OCI-LY1 (cell line): ENCODE data around the gene NPAS3.

ENCODE experiments used
- H2AFZ ChIP-seq: fragments of 200-600 bp; sonication (generic), shearing (Covaris generic); 2 replicates; pipeline ENCODE4 v1.6.0; 2014; ENCODE audit warnings: antibody characterized with exemption, mild to moderate bottlenecking, low read length
- H3F3A ChIP-seq: fragments of 200-600 bp; sonication (generic), shearing (Covaris generic); 2 replicates; pipeline ENCODE4 v1.6.0; 2014; ENCODE audit warnings: mild to moderate bottlenecking, antibody characterized with exemption, low read length, moderate library complexity; ENCODE audit not compliant: insufficient read depth
- H3K27ac ChIP-seq: fragments of 200-600 bp; sonication (generic); 2 replicates; pipeline ENCODE4 v1.5.1; 2014; ENCODE audit warnings: low read length, mixed run types, mild to moderate bottlenecking, low read depth; ENCODE audit not compliant: poor library complexity, severe bottlenecking
- H3K27me3 ChIP-seq: fragments of 200-600 bp; sonication (generic); 2 replicates; pipeline ENCODE4 v1.6.0; 2014; ENCODE audit warnings: antibody characterized with exemption, mild to moderate bottlenecking, low read length, moderate library complexity; ENCODE audit not compliant: insufficient read depth
- H3K36me3 ChIP-seq: fragments of 200-600 bp; sonication (generic); 2 replicates; pipeline ENCODE4 v1.6.1; 2014; ENCODE audit warnings: mild to moderate bottlenecking, antibody characterized with exemption, low read length, moderate library complexity, mixed read lengths; ENCODE audit not compliant: insufficient read depth
- H3K4me1 ChIP-seq: fragments of 200-600 bp; sonication (generic); 2 replicates; pipeline ENCODE4 v1.5.1; 2014; ENCODE audit warnings: mild to moderate bottlenecking, low read length, moderate library complexity; ENCODE audit not compliant: insufficient read depth, severe bottlenecking
- H3K4me2 ChIP-seq: fragments of 200-600 bp; sonication (generic), shearing (Covaris generic); 2 replicates; pipeline ENCODE4 v1.6.1; 2014; ENCODE audit warnings: low read length
- H3K4me3 ChIP-seq: fragments of 200-600 bp; sonication (generic); 2 replicates; pipeline ENCODE4 v1.5.1; 2014; ENCODE audit warnings: low read length, low read depth, mild to moderate bottlenecking, mixed read lengths; ENCODE audit not compliant: poor library complexity, severe bottlenecking
- H3K79me2 ChIP-seq: fragments of 200-600 bp; shearing (Covaris generic); 2 replicates; pipeline ENCODE4 v1.6.1; 2016; ENCODE audit warnings: mixed run types, low read length, mixed read lengths; ENCODE audit not compliant: insufficient read depth
- H3K9ac ChIP-seq: fragments of 200-600 bp; sonication (generic), shearing (Covaris generic); 2 replicates; pipeline ENCODE4 v1.6.1; 2014; ENCODE audit warnings: mild to moderate bottlenecking, low read length, mixed read lengths
- H3K9me2 ChIP-seq: fragments of 200-600 bp; sonication (generic), shearing (Covaris generic); 2 replicates; pipeline ENCODE4 v1.6.1; 2014; ENCODE audit warnings: low read depth, mild to moderate bottlenecking, low read length, mixed read lengths
- H3K9me3 ChIP-seq: fragments of 200-600 bp; shearing (Covaris generic); 2 replicates; pipeline ENCODE4 v1.6.1; 2014; ENCODE audit warnings: low read length, mixed read lengths
- H4K20me1 ChIP-seq: fragments of 200-600 bp; sonication (generic), shearing (Covaris generic); 2 replicates; pipeline ENCODE4 v1.6.0; 2016; ENCODE audit warnings: mild to moderate bottlenecking, low read length; ENCODE audit not compliant: insufficient read depth
- CTCF ChIP-seq: fragments of 200-600 bp; sonication (generic), shearing (Covaris generic); IDR thresholded peaks from 2 replicates; pipeline ENCODE4 v1.5.1; 2017; ENCODE audit warnings: mild to moderate bottlenecking, antibody characterized with exemption, low read length, moderate library complexity, mixed read lengths
- EZH2 ChIP-seq: fragments of 200-600 bp; sonication (generic), shearing (Covaris generic); IDR thresholded peaks from 2 replicates; pipeline ENCODE4 v1.8.0; 2017; ENCODE audit warnings: borderline replicate concordance, mixed run types, mild to moderate bottlenecking, antibody characterized with exemption, low read length, moderate library complexity, mixed read lengths

The NPAS3 gene

DNA sequence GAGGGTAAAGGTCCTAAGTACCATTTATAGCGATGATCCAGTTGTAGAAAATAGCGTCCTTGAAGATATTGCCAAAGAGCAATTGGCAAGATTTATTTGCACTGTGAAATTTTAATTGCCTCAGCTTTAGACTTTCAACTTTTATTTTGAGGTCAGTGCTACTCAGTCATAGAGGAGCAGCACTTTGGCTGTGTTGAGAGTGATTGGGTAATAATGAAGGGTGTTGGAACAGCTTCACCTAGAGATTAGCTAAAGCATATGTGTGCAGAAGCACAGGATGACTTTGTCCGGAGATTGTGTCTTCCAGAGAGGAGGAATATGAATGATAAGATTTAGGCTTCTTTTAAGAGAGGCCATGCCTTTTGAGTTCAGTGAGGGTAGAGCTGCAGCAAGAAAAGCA is 164.8 kb downstream of the NPAS3 start:
- H3K4me3 ChIP-seq: no peak overlapping the region
- H3K27ac ChIP-seq: no peak overlapping the region
- no peaks in the 10 kb centered on the region for H3F3A ChIP-seq
- H3K9me3 ChIP-seq: no peaks in the 10 kb centered on the region
- no peaks in the 10 kb centered on the region for H3K9me2 ChIP-seq
- no peak overlapping the region for H3K4me2 ChIP-seq
- no peaks in the 10 kb centered on the region for H3K4me1 ChIP-seq
- H3K9ac ChIP-seq: no peak overlapping the region
- H3K27me3 ChIP-seq: no peaks in the 10 kb centered on the region
- TF ChIP-seq EZH2: no peak
- TF ChIP-seq CTCF: no peak
- no peaks in the 10 kb centered on the region for H4K20me1 ChIP-seq
- no peak overlapping the region for H2AFZ ChIP-seq
- H3K36me3 ChIP-seq: no peaks in the 10 kb centered on the region
- H3K79me2 ChIP-seq: no peaks in the 10 kb centered on the region

DNA sequence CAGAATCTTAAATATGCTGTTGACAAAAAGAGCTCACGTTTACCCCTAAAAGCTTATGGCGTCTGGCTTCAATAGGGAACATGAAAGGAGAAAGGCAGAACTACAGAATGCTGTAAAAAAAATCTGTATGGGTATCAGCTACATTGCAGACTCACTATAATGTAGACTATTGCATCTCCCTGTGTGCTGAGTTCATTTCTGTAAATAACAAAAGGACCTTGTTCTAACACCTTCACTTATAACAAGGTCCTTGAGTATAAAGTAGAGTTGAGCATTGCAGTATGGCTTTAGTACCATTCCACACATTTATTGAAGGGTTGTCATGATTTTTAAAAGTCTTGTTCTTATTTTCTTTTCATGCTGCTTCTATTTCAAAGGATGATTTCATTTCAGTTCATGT is 165.3 kb downstream of the NPAS3 start:
- no peak overlapping the region for H3K9ac ChIP-seq
- H2AFZ ChIP-seq: no peak overlapping the region
- no peaks in the 10 kb centered on the region for H3K36me3 ChIP-seq
- no peaks in the 10 kb centered on the region for H3K4me1 ChIP-seq
- no peaks in the 10 kb centered on the region for H3K27me3 ChIP-seq
- no peak overlapping the region for H3K27ac ChIP-seq
- H3K9me2 ChIP-seq: no peaks in the 10 kb centered on the region
- TF ChIP-seq CTCF (no peak), EZH2 (no peak)
- H3K9me3 ChIP-seq: no peaks in the 10 kb centered on the region
- H3K79me2 ChIP-seq: no peaks in the 10 kb centered on the region
- no peak overlapping the region for H3K4me2 ChIP-seq
- no peaks in the 10 kb centered on the region for H3F3A ChIP-seq
- H4K20me1 ChIP-seq: no peaks in the 10 kb centered on the region
- H3K4me3 ChIP-seq: no peak overlapping the region

GRCh38 chr14:33110737-33111443 is 172.2 kb downstream of the NPAS3 start:
- Histone ChIP-seq H4K20me1 (no peaks in the 10 kb centered on the region), H2AFZ (no peak overlapping the region), H3F3A (no peaks in the 10 kb centered on the region), H3K36me3 (no peaks in the 10 kb centered on the region), H3K4me1 (no peaks in the 10 kb centered on the region), H3K4me3 (no peak overlapping the region), H3K9me2 (no peaks in the 10 kb centered on the region), H3K27me3 (no peaks in the 10 kb centered on the region), H3K4me2 (no peak overlapping the region), H3K9me3 (no peaks in the 10 kb centered on the region), H3K79me2 (no peaks in the 10 kb centered on the region), H3K27ac (no peak overlapping the region), H3K9ac (no peak overlapping the region)
- TF ChIP-seq CTCF: no peak
- TF ChIP-seq EZH2: no peak
